H9 (cell line): ENCODE results near the gene DNAJC8. TPM values are rescaled to one million over a fixed set of nuclear protein-coding genes. Genes with fewer than 3 reads are reported as not detected.

ENCODE experiments used
- DNase-seq: peaks from one replicate; pipeline ENCODE4 v3.0.0-alpha.2; 2017
- H2AFZ ChIP-seq: one replicate; pipeline ENCODE4 v1.6.1; 2013; ENCODE audit warnings: mild to moderate bottlenecking, low read length, control low read depth, moderate library complexity
- H2AK5ac ChIP-seq: 2 replicates; pipeline ENCODE4 v1.6.1; 2013; ENCODE audit warnings: low read length, control low read depth, mixed read lengths; ENCODE audit not compliant: insufficient read length
- H2BK120ac ChIP-seq: one replicate; pipeline ENCODE4 v1.6.1; 2013; ENCODE audit warnings: low read depth, mild to moderate bottlenecking, low read length, control low read depth, inconsistent platforms; ENCODE audit not compliant: poor library complexity, severe bottlenecking
- H2BK12ac ChIP-seq: 2 replicates; pipeline ENCODE4 v1.6.1; 2013; ENCODE audit warnings: low read length, control low read depth, mixed read lengths, low read depth; ENCODE audit not compliant: insufficient read length
- H2BK15ac ChIP-seq: 2 replicates; pipeline ENCODE4 v1.6.1; 2013; ENCODE audit warnings: low read depth, low read length, control low read depth
- H2BK20ac ChIP-seq: one replicate; pipeline ENCODE4 v1.6.1; 2013; ENCODE audit warnings: low read depth, mild to moderate bottlenecking, low read length, control low read depth, inconsistent platforms; ENCODE audit not compliant: poor library complexity, severe bottlenecking
- H2BK5ac ChIP-seq: 2 replicates; pipeline ENCODE4 v1.6.1; 2013; ENCODE audit warnings: low read length, control low read depth, mixed read lengths; ENCODE audit not compliant: insufficient read length
- H3K14ac ChIP-seq: 2 replicates; pipeline ENCODE4 v1.6.1; 2013; ENCODE audit warnings: low read length, control low read depth; ENCODE audit not compliant: insufficient read depth
- H3K18ac ChIP-seq: 2 replicates; pipeline ENCODE4 v1.6.1; 2013; ENCODE audit warnings: low read depth, mild to moderate bottlenecking, mixed read lengths, low read length, control low read depth; ENCODE audit not compliant: insufficient read length
- H3K23ac ChIP-seq: 2 replicates; pipeline ENCODE4 v1.6.1; 2013; ENCODE audit warnings: low read length, control low read depth, mixed read lengths, low read depth; ENCODE audit not compliant: insufficient read length
- H3K23me2 ChIP-seq: 2 replicates; pipeline ENCODE4 v1.6.1; 2013; ENCODE audit warnings: low read depth, mild to moderate bottlenecking, mixed read lengths, low read length, control low read depth; ENCODE audit not compliant: insufficient read length, poor library complexity, severe bottlenecking
- H3K27ac ChIP-seq: 2 replicates; pipeline ENCODE4 v1.5.1; 2013; ENCODE audit warnings: low read length, control low read depth, mixed read lengths, low read depth; ENCODE audit not compliant: insufficient read length
- H3K27me3 ChIP-seq: 2 replicates; pipeline ENCODE4 v1.6.1; 2013; ENCODE audit warnings: low read length, control low read depth, inconsistent platforms; ENCODE audit not compliant: insufficient read depth
- H3K4ac ChIP-seq: 2 replicates; pipeline ENCODE4 v1.6.1; 2013; ENCODE audit warnings: low read depth, mild to moderate bottlenecking, control low read depth, inconsistent platforms, low read length, moderate library complexity
- H3K4me1 ChIP-seq: 2 replicates; pipeline ENCODE4 v1.6.1; 2013; ENCODE audit warnings: low read length, control low read depth, inconsistent platforms; ENCODE audit not compliant: insufficient read depth
- H3K4me2 ChIP-seq: 2 replicates; pipeline ENCODE4 v1.6.1; 2013; ENCODE audit warnings: low read length, control low read depth, mixed read lengths; ENCODE audit not compliant: insufficient read length, insufficient read depth
- H3K56ac ChIP-seq: 2 replicates; pipeline ENCODE4 v1.6.1; 2013; ENCODE audit warnings: low read depth, mild to moderate bottlenecking, mixed read lengths, low read length, control low read depth; ENCODE audit not compliant: insufficient read length
- H3K79me1 ChIP-seq: 2 replicates; pipeline ENCODE4 v1.6.1; 2013; ENCODE audit warnings: low read depth, mild to moderate bottlenecking, moderate library complexity, low read length, control low read depth, inconsistent platforms; ENCODE audit not compliant: insufficient read depth, poor library complexity, severe bottlenecking
- H3K79me2 ChIP-seq: 2 replicates; pipeline ENCODE4 v1.6.1; 2013; ENCODE audit warnings: low read length, control low read depth, inconsistent platforms; ENCODE audit not compliant: insufficient read depth
- H3K9ac ChIP-seq: 2 replicates; pipeline ENCODE4 v1.6.1; 2013; ENCODE audit warnings: low read length, control low read depth, mixed read lengths; ENCODE audit not compliant: insufficient read length; ENCODE audit errors: extremely low read depth
- H3K9me3 ChIP-seq: one replicate; pipeline ENCODE4 v1.6.1; 2013; ENCODE audit warnings: low read depth, low read length, inconsistent platforms; ENCODE audit not compliant: control insufficient read depth
- H3T11ph ChIP-seq: one replicate; pipeline ENCODE4 v1.6.1; 2013; ENCODE audit warnings: mild to moderate bottlenecking, low read length, control low read depth, inconsistent platforms
- H4K20me1 ChIP-seq: one replicate; pipeline ENCODE4 v1.6.1; 2013; ENCODE audit not compliant: control insufficient read depth, insufficient read length, insufficient read depth
- H4K5ac ChIP-seq: 2 replicates; pipeline ENCODE4 v1.6.1; 2013; ENCODE audit warnings: low read depth, mild to moderate bottlenecking, mixed read lengths, low read length, control low read depth; ENCODE audit not compliant: insufficient read length
- H4K8ac ChIP-seq: replicated peaks from 2 replicates; pipeline ENCODE4 v1.6.1; 2013; ENCODE audit warnings: low read length, control low read depth, mixed read lengths, low read depth; ENCODE audit not compliant: insufficient read length
- H4K91ac ChIP-seq: 2 replicates; pipeline ENCODE4 v1.6.1; 2013; ENCODE audit warnings: low read depth, mild to moderate bottlenecking, moderate library complexity, mixed read lengths, low read length, control low read depth; ENCODE audit not compliant: insufficient read length
- H3K27ac Mint-ChIP-seq, 3 experiments: 2 replicates in 2 of 3; 3 replicates in 1 of 3; pipeline ENCODE4 v1.8.0; 2020 to 2021; ENCODE audit warnings: mixed read lengths in 3 of 3, mild to moderate bottlenecking in 1 of 3, moderate library complexity in 1 of 3
- H3K27me3 Mint-ChIP-seq: 2 replicates; pipeline ENCODE4 v1.8.0; 2021; ENCODE audit warnings: low read depth, mild to moderate bottlenecking, moderate library complexity, mixed read lengths
- H3K36me3 Mint-ChIP-seq, 3 experiments: 2 replicates in 2 of 3; 3 replicates in 1 of 3; pipeline ENCODE4 v1.8.0; 2020 to 2021; ENCODE audit warnings: low read depth in 3 of 3, mixed read lengths in 3 of 3; ENCODE audit not compliant: insufficient read depth in 1 of 3
- H3K4me1 Mint-ChIP-seq, 2 experiments: 2 replicates each; pipeline ENCODE4 v1.8.0; 2020; ENCODE audit warnings: mixed read lengths in 2 of 2
- H3K4me3 Mint-ChIP-seq, 2 experiments: 2 replicates in 1 of 2; 3 replicates in 1 of 2; pipeline ENCODE4 v1.8.0; 2020 to 2021; ENCODE audit warnings: mild to moderate bottlenecking in 2 of 2, mixed read lengths in 2 of 2, moderate library complexity in 1 of 2
- H3K9me3 Mint-ChIP-seq, 2 experiments: 2 replicates in 1 of 2; 3 replicates in 1 of 2; pipeline ENCODE4 v1.8.0; 2020; ENCODE audit warnings: mild to moderate bottlenecking in 2 of 2, mixed read lengths in 2 of 2, moderate library complexity in 1 of 2
- WGBS: extraction: QIAGEN DNeasy Blood & Tissue Kit; methylation state at CpG from one replicate; pipeline ENCODE4 v1.1.7; 2013; ENCODE audit warnings: missing lambda C conversion rate, low lambda C conversion rate, mixed read lengths; ENCODE audit not compliant: insufficient read length; ENCODE audit errors: extremely low coverage; 5-methylcytosine and 5-hydroxymethylcytosine counted together
- total RNA-seq: library from RNA; stranded (reverse); gene quantifications from 2 replicates; pipeline ENCODE4 v1.2.1, GENCODE V29; 2021
- TF ChIP-seq, protein P1 (sequence below): fragments of 200-600 bp; sonication (generic); conservative IDR thresholded peaks from 3 replicates; pipeline ENCODE4 v1.8.0; 2021; ENCODE audit warnings: antibody characterized with exemption, mild to moderate bottlenecking

The DNAJC8 gene
- total RNA-seq, 1 experiment from 2014 or later = 132 TPM

DNA sequence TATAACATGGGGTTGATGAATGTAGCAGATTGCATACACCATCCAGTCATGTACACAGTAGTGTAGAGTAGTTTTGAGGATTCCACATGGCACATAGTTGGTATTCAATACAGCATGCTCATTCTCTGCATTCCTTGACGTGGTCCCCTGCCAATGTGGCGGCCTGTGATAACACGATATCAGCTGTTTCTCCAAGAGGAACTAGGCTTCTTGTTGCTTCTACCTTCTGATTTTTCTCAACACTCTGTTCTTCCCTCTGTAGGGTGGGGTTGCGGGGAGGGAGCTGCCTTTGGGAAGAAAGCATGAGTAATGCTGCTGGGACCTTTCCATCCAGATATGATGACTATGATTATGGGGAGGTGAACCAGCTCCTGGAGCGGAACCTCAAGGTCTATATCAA, 45.9 kb upstream of the DNAJC8 start:
- H3K9me3 ChIP-seq = no peaks in the 10 kb centered on the region
- no peak overlapping the region for H3K23ac ChIP-seq
- no peak overlapping the region for H3T11ph ChIP-seq
- Mint-ChIP-seq H3K9me3 (no peaks in the 10 kb centered on the region), H3K27ac (no peak overlapping the region), H3K4me1 (no peaks in the 10 kb centered on the region), H3K27me3 (no peaks in the 10 kb centered on the region), H3K36me3 (peaks cover 35 to 81% (median 59%) of the 10 kb centered on the region in 3 experiments; a peak in 6 of 7 replicates), H3K4me3 (no peak overlapping the region)
- no peak overlapping the region for H4K91ac ChIP-seq
- no peak overlapping the region for H3K27ac ChIP-seq
- H4K8ac ChIP-seq = no peak overlapping the region
- H4K5ac ChIP-seq = no peak overlapping the region
- no peak overlapping the region for H2AFZ ChIP-seq
- no peak overlapping the region for H3K4me2 ChIP-seq
- no peaks in the 10 kb centered on the region for H3K79me2 ChIP-seq
- no peaks in the 10 kb centered on the region for H3K27me3 ChIP-seq
- no peaks in the 10 kb centered on the region for H4K20me1 ChIP-seq
- WGBS = no CpG with 5 or more reads among the region's 5 CpGs
- H2BK5ac ChIP-seq = no peak overlapping the region
- no peaks in the 10 kb centered on the region for H3K23me2 ChIP-seq
- no peak overlapping the region for H3K4ac ChIP-seq
- no peak overlapping the region for H2BK20ac ChIP-seq
- H3K9ac ChIP-seq = no peak overlapping the region
- no peak overlapping the region for H2BK15ac ChIP-seq
- no peaks in the 10 kb centered on the region for H3K79me1 ChIP-seq
- H2AK5ac ChIP-seq = no peak overlapping the region
- H3K18ac ChIP-seq = no peak overlapping the region
- no peak overlapping the region for H2BK120ac ChIP-seq
- no peak overlapping the region for H2BK12ac ChIP-seq
- H3K14ac ChIP-seq = no peak overlapping the region
- TF ChIP-seq, protein P1, sequence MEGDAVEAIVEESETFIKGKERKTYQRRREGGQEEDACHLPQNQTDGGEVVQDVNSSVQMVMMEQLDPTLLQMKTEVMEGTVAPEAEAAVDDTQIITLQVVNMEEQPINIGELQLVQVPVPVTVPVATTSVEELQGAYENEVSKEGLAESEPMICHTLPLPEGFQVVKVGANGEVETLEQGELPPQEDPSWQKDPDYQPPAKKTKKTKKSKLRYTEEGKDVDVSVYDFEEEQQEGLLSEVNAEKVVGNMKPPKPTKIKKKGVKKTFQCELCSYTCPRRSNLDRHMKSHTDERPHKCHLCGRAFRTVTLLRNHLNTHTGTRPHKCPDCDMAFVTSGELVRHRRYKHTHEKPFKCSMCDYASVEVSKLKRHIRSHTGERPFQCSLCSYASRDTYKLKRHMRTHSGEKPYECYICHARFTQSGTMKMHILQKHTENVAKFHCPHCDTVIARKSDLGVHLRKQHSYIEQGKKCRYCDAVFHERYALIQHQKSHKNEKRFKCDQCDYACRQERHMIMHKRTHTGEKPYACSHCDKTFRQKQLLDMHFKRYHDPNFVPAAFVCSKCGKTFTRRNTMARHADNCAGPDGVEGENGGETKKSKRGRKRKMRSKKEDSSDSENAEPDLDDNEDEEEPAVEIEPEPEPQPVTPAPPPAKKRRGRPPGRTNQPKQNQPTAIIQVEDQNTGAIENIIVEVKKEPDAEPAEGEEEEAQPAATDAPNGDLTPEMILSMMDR = no peak
- no peak for DNase-seq
- H3K56ac ChIP-seq = no peak overlapping the region
- H3K4me1 ChIP-seq = no peaks in the 10 kb centered on the region
